Fibroblast of lung (primary cell): ENCODE measurements around the gene SAPCD1. TPM values are rescaled to one million over a fixed set of nuclear protein-coding genes. Genes with fewer than 3 reads are reported as not detected.

Experiments used
- DNase-seq, 2 donors: peaks; one replicate each; pipeline versions ENCODE4 v3.0.0 to v3.0.0-alpha.2; 2010; ENCODE audit warnings: low read depth in 2 of 2
- H2AFZ ChIP-seq: 2 replicates; pipeline ENCODE4 v1.5.1; 2012; ENCODE audit warnings: low read length, control low read depth, inconsistent platforms
- H3K27ac ChIP-seq: 2 replicates; pipeline ENCODE4 v1.5.1; 2011; ENCODE audit warnings: low read length, control low read depth; ENCODE audit not compliant: insufficient read depth
- H3K27me3 ChIP-seq: 2 replicates; pipeline ENCODE4 v1.5.1; 2011; ENCODE audit warnings: mild to moderate bottlenecking, low read length; ENCODE audit not compliant: control insufficient read depth, insufficient read depth
- H3K36me3 ChIP-seq: 2 replicates; pipeline ENCODE4 v1.5.1; 2011; ENCODE audit warnings: low read length; ENCODE audit not compliant: control insufficient read depth, insufficient read depth
- H3K4me1 ChIP-seq: 2 replicates; pipeline ENCODE4 v1.5.1; 2011; ENCODE audit warnings: low read length; ENCODE audit not compliant: control insufficient read depth, insufficient read depth; ENCODE audit errors: extremely low read depth
- H3K4me2 ChIP-seq: 2 replicates; pipeline ENCODE4 v1.5.1; 2011; ENCODE audit warnings: low read length, control low read depth; ENCODE audit not compliant: insufficient read depth; ENCODE audit errors: extremely low read depth
- H3K4me3 ChIP-seq, 4 experiments: fragments of 200-600 bp in 1 of 4; sonication (generic) in 1 of 4; replicated peaks in 1 of 4; 2 replicates each; pipeline ENCODE4 v1.5.1; 2011 to 2016; ENCODE audit warnings: low read length in 4 of 4, low read depth in 3 of 4, mild to moderate bottlenecking in 3 of 4, control low read depth in 2 of 4, inconsistent platforms in 1 of 4, mixed read lengths in 1 of 4; ENCODE audit not compliant: insufficient read depth in 1 of 4; ENCODE audit errors: control extremely low read depth in 1 of 4
- H3K79me2 ChIP-seq: 2 replicates; pipeline ENCODE4 v1.5.1; 2012; ENCODE audit warnings: mild to moderate bottlenecking, low read length, inconsistent platforms; ENCODE audit not compliant: control insufficient read depth, insufficient read depth
- H3K9ac ChIP-seq: 2 replicates; pipeline ENCODE4 v1.5.1; 2011; ENCODE audit warnings: mild to moderate bottlenecking, low read length, control low read depth; ENCODE audit not compliant: insufficient read depth
- H3K9me3 ChIP-seq: 2 replicates; pipeline ENCODE4 v1.5.1; 2012; ENCODE audit warnings: low read depth, low read length; ENCODE audit not compliant: control insufficient read depth, insufficient read depth
- H4K20me1 ChIP-seq: 2 replicates; pipeline ENCODE4 v1.5.1; 2011; ENCODE audit warnings: low read length; ENCODE audit not compliant: control insufficient read depth, insufficient read depth; ENCODE audit errors: extremely low read depth
- CTCF ChIP-seq, 2 donors: IDR thresholded peaks in 1 of 2; conservative IDR thresholded peaks in 1 of 2; 1 replicate in 1 of 2; 2 replicates in 1 of 2; pipeline ENCODE4 v1.5.1; 2011 to 2012; ENCODE audit warnings: low read length in 2 of 2, control low read depth in 1 of 2, inconsistent platforms in 1 of 2, low read depth in 1 of 2, mild to moderate bottlenecking in 1 of 2
- EZH2 ChIP-seq: IDR thresholded peaks from 2 replicates; pipeline ENCODE4 v1.5.1; 2012; ENCODE audit warnings: low read length, control low read depth, mild to moderate bottlenecking; ENCODE audit errors: missing control alignments
- polyA plus RNA-seq, 2 donors: library from polyadenylated mRNA; depleted of rRNA in 1 of 2; stranded (reverse) in 1 of 2; unstranded in 1 of 2; fragments of >200 nt; gene quantifications; 2 replicates each; pipeline ENCODE4 v1.2.1, GENCODE V29; 2011 to 2012; ENCODE audit warnings: missing spikeins in 1 of 2
- total RNA-seq: library from RNA; depleted of rRNA; stranded (reverse); fragments of >200 nt; gene quantifications from 2 replicates; pipeline ENCODE4 v1.2.1, GENCODE V29; 2014

SAPCD1 gene
- total and polyA plus RNA-seq, 2 donors (not counting 1 experiment from before 2014, with no cell fraction given): 0.50 to 1.3 TPM

- Histone ChIP-seq H3K4me2 (no peak overlapping the region), H3K4me1 (no peaks in the 10 kb centered on the region), H3K79me2 (peaks cover 2% of the 10 kb centered on the region), H3K27ac (no peak overlapping the region), H3K36me3 (no peaks in the 10 kb centered on the region), H2AFZ (no peak overlapping the region), H4K20me1 (no peaks in the 10 kb centered on the region), H3K9ac (no peak overlapping the region), H3K9me3 (no peaks in the 10 kb centered on the region), H3K4me3 (no peak overlapping the region), H3K27me3 (no peaks in the 10 kb centered on the region)
- DNase-seq: no peak
- TF ChIP-seq CTCF (conservative IDR thresholded peaks at IDR 0.05 in 1 of 2, IDR thresholded peaks at IDR 0.05 in 1 of 2; ENCODE audit: low read depth in 1 of 2, low read length in 2 of 2) (no peak), EZH2 (no peak)
Observed at GRCh38 chr6:31811645-31812044, 49.2 kb downstream of the SAPCD1 start.

GRCh38 chr6:31813465-31813849 is 51.0 kb downstream of the SAPCD1 start:
- DNase-seq: no peak
- Histone ChIP-seq H3K4me1 (no peaks in the 10 kb centered on the region), H3K27me3 (no peaks in the 10 kb centered on the region), H3K36me3 (no peaks in the 10 kb centered on the region), H3K4me2 (peak overlapping the region; percentile 44), H2AFZ (no peak overlapping the region), H3K79me2 (peaks cover 14% of the 10 kb centered on the region), H4K20me1 (no peaks in the 10 kb centered on the region), H3K9me3 (no peaks in the 10 kb centered on the region), H3K9ac (no peak overlapping the region), H3K27ac (peak overlapping the region; percentile 48), H3K4me3 (peak overlapping the region in 1 of 4 experiments; percentile 42)
- no peak for TF ChIP-seq EZH2
- TF ChIP-seq CTCF (conservative IDR thresholded peaks at IDR 0.05 in 1 of 2, IDR thresholded peaks at IDR 0.05 in 1 of 2; ENCODE audit: low read depth in 1 of 2, low read length in 2 of 2): no peak

Other genes starting within 250 kb of the SAPCD1 start
Only the 30 nearest of the 42 such genes appear.
- not detected in 2 replicates for gene LST1, start 176.4 kb upstream of the SAPCD1 start, total RNA-seq
- gene LST1, start 176.4 kb upstream of the SAPCD1 start, polyA plus RNA-seq: not detected in 2 replicates
- gene NCR3, start 169.7 kb upstream of the SAPCD1 start, total RNA-seq: not detected in 2 replicates
- not detected in 2 replicates for gene NCR3, start 169.7 kb upstream of the SAPCD1 start, polyA plus RNA-seq
- not detected in 2 replicates for gene AIF1, start 147.4 kb upstream of the SAPCD1 start, total RNA-seq
- not detected in 2 replicates for gene AIF1, start 147.4 kb upstream of the SAPCD1 start, polyA plus RNA-seq
- 22.9 and 46.6 TPM in 2 replicates for gene PRRC2A, start 141.9 kb upstream of the SAPCD1 start, total RNA-seq
- gene PRRC2A, start 141.9 kb upstream of the SAPCD1 start, polyA plus RNA-seq: 26.9 and 50.7 TPM in 2 replicates
- 90.9 and 124 TPM in 2 replicates for gene BAG6, start 110.0 kb upstream of the SAPCD1 start, total RNA-seq
- gene BAG6, start 110.0 kb upstream of the SAPCD1 start, polyA plus RNA-seq: 75.3 and 111 TPM in 2 replicates
- gene APOM, start 106.8 kb upstream of the SAPCD1 start, total RNA-seq: 0.99 and 1.0 TPM in 2 replicates
- 3.9 and 5.4 TPM in 2 replicates for gene APOM, start 106.8 kb upstream of the SAPCD1 start, polyA plus RNA-seq
- 20.6 and 26.2 TPM in 2 replicates for gene C6orf47, start 101.9 kb upstream of the SAPCD1 start, total RNA-seq
- gene C6orf47, start 101.9 kb upstream of the SAPCD1 start, polyA plus RNA-seq: 6.6 and 7.9 TPM in 2 replicates
- gene GPANK1, start 97.7 kb upstream of the SAPCD1 start, total RNA-seq: 15.0 and 17.2 TPM in 2 replicates
- gene GPANK1, start 97.7 kb upstream of the SAPCD1 start, polyA plus RNA-seq: 12.7 and 13.1 TPM in 2 replicates
- gene CSNK2B, start 96.6 kb upstream of the SAPCD1 start, total RNA-seq: 67.2 and 70.9 TPM in 2 replicates
- 84.9 and 124 TPM in 2 replicates for gene CSNK2B, start 96.6 kb upstream of the SAPCD1 start, polyA plus RNA-seq
- 1.3 and 2.0 TPM in 2 replicates for gene LY6G5B, start 92.7 kb upstream of the SAPCD1 start, total RNA-seq
- 2.8 and 2.9 TPM in 2 replicates for gene LY6G5B, start 92.7 kb upstream of the SAPCD1 start, polyA plus RNA-seq
- 0.51 and 0.83 TPM in 2 replicates for gene LY6G5C, start 81.6 kb upstream of the SAPCD1 start, total RNA-seq
- 2.0 and 2.9 TPM in 2 replicates for gene LY6G5C, start 81.6 kb upstream of the SAPCD1 start, polyA plus RNA-seq
- 62.1 and 72.0 TPM in 2 replicates for gene ABHD16A, start 59.3 kb upstream of the SAPCD1 start, total RNA-seq
- gene ABHD16A, start 59.3 kb upstream of the SAPCD1 start, polyA plus RNA-seq: 24.2 and 25.1 TPM in 2 replicates
- not detected in 2 replicates for gene LY6G6F, start 55.8 kb upstream of the SAPCD1 start, total RNA-seq
- gene LY6G6F, start 55.8 kb upstream of the SAPCD1 start, polyA plus RNA-seq: not detected in 2 replicates
- not detected in 2 replicates for gene LY6G6D, start 47.3 kb upstream of the SAPCD1 start, total RNA-seq
- gene LY6G6D, start 47.3 kb upstream of the SAPCD1 start, polyA plus RNA-seq: not detected in 2 replicates
- not detected in 2 replicates for gene LY6G6C, start 40.9 kb upstream of the SAPCD1 start, total RNA-seq
- gene LY6G6C, start 40.9 kb upstream of the SAPCD1 start, polyA plus RNA-seq: not detected in 2 replicates
- gene MPIG6B, start 39.3 kb upstream of the SAPCD1 start, total RNA-seq: not detected in 2 replicates
- not detected in 2 replicates for gene MPIG6B, start 39.3 kb upstream of the SAPCD1 start, polyA plus RNA-seq
- 97.3 and 119 TPM in 2 replicates for gene DDAH2, start 33.4 kb upstream of the SAPCD1 start, total RNA-seq
- gene DDAH2, start 33.4 kb upstream of the SAPCD1 start, polyA plus RNA-seq: 42.5 and 43.4 TPM in 2 replicates
- gene CLIC1, start 26.1 kb upstream of the SAPCD1 start, total RNA-seq: 439 and 615 TPM in 2 replicates
- 639 and 788 TPM in 2 replicates for gene CLIC1, start 26.1 kb upstream of the SAPCD1 start, polyA plus RNA-seq
- gene MSH5, start 22.7 kb upstream of the SAPCD1 start, total RNA-seq: 2.3 and 4.3 TPM in 2 replicates
- 6.0 and 11.1 TPM in 2 replicates for gene MSH5, start 22.7 kb upstream of the SAPCD1 start, polyA plus RNA-seq
- gene VWA7, start 14.7 kb downstream of the SAPCD1 start, total RNA-seq: under 0.01 and 0.66 TPM in 2 replicates
- 0.16 and 0.60 TPM in 2 replicates for gene VWA7, start 14.7 kb downstream of the SAPCD1 start, polyA plus RNA-seq
- 29.8 and 53.5 TPM in 2 replicates for gene VARS1, start 33.1 kb downstream of the SAPCD1 start, total RNA-seq
- 16.0 and 31.0 TPM in 2 replicates for gene VARS1, start 33.1 kb downstream of the SAPCD1 start, polyA plus RNA-seq
- gene LSM2, start 44.3 kb downstream of the SAPCD1 start, total RNA-seq: 23.1 and 24.3 TPM in 2 replicates
- 34.7 and 68.1 TPM in 2 replicates for gene LSM2, start 44.3 kb downstream of the SAPCD1 start, polyA plus RNA-seq
- gene HSPA1L, start 52.6 kb downstream of the SAPCD1 start, total RNA-seq: 2.1 and 3.1 TPM in 2 replicates
- 0.74 and 0.75 TPM in 2 replicates for gene HSPA1L, start 52.6 kb downstream of the SAPCD1 start, polyA plus RNA-seq
- 70.0 and 111 TPM in 2 replicates for gene HSPA1A, start 52.9 kb downstream of the SAPCD1 start, total RNA-seq
- 61.2 and 66.3 TPM in 2 replicates for gene HSPA1A, start 52.9 kb downstream of the SAPCD1 start, polyA plus RNA-seq
- gene HSPA1B, start 65.1 kb downstream of the SAPCD1 start, total RNA-seq: 115 and 152 TPM in 2 replicates
- gene HSPA1B, start 65.1 kb downstream of the SAPCD1 start, polyA plus RNA-seq: 35.5 and 60.2 TPM in 2 replicates
- 100 and 109 TPM in 2 replicates for gene NEU1, start 100.2 kb downstream of the SAPCD1 start, total RNA-seq
- gene NEU1, start 100.2 kb downstream of the SAPCD1 start, polyA plus RNA-seq: 51.2 and 66.4 TPM in 2 replicates
- gene SLC44A4, start 116.3 kb downstream of the SAPCD1 start, total RNA-seq: not detected in 2 replicates
- 0.02 TPM in 1 of 2 replicates, not detected in the other for gene SLC44A4, start 116.3 kb downstream of the SAPCD1 start, polyA plus RNA-seq
- gene EHMT2, start 135.0 kb downstream of the SAPCD1 start, total RNA-seq: 60.1 and 63.7 TPM in 2 replicates
- gene EHMT2, start 135.0 kb downstream of the SAPCD1 start, polyA plus RNA-seq: 22.0 and 37.3 TPM in 2 replicates
- gene ZBTB12, start 139.4 kb downstream of the SAPCD1 start, total RNA-seq: 9.5 and 13.2 TPM in 2 replicates
- 1.2 and 1.6 TPM in 2 replicates for gene ZBTB12, start 139.4 kb downstream of the SAPCD1 start, polyA plus RNA-seq
- 16.8 and 27.2 TPM in 2 replicates for gene C2, start 165.1 kb downstream of the SAPCD1 start, total RNA-seq
- 2.1 and 7.6 TPM in 2 replicates for gene C2, start 165.1 kb downstream of the SAPCD1 start, polyA plus RNA-seq